Measurements from ENCODE around the gene C19orf25. TPM values are rescaled to one million over a fixed set of nuclear protein-coding genes. Genes with fewer than 3 reads are reported as not detected.

The C19orf25 gene
- polyA plus RNA-seq, 1 of the 3 experiments (the other 2 are of a cell fraction), result 25.3 TPM

DNA sequence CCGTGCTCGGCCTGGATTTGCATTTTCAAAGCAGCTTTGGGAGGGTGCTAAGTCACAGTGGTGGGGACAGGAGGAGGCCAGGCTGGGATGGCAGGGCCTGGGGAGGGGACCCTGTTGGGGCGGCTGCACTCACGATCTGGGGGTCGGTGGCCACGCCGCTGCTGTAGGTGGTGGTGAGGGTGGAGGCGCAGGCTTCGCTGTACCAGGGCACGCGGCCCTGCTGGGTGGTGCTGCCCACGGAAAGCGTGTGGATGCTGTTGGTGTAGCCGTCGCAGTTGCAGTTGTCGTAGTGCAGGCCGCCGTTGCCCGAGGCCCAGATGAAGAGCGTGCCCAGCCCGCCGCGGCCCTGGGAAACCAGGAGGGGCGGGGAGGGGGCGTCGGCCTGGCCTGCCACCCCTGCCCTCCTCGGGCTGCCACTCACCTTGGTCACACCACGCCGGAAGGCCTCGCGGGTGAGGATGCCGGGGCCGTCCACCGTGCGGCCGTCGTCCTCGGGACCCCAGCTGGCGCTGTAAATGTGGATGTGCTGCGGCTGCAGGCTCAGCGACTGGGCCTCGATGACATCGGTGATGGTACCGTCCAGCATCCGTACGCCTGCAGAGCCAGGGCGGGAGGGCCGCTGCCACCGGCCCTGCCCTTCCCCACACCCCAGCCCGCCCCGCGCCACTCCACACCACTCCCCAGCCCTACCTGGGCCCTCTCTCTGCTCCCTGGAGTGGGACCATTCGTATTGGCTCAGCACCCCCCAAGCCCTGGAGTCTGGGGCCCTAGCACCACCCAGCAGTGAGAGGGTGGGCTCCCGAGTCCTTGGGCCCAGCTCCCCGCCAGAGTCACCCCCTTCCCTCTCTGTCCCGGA, 7.9 kb upstream of the C19orf25 start:
- H3K9me3 ChIP-seq, result no peaks in the 10 kb centered on the region
- H3K9ac ChIP-seq, result no peak overlapping the region
- H3K27me3 ChIP-seq (ENCODE audit: insufficient read depth), result no peaks in the 10 kb centered on the region
- WGBS (ENCODE audit: low lambda C conversion rate), result 93% methylated on average over 42 of the region's 56 CpGs
- no peaks in the 10 kb centered on the region for H3K79me2 ChIP-seq (ENCODE audit: insufficient read depth)
- H2AFZ ChIP-seq (ENCODE audit: low read depth), result no peak overlapping the region
- H3F3A ChIP-seq (replicated peaks; ENCODE audit: insufficient read depth), result no peaks in the 10 kb centered on the region
- peaks cover 5 to 15% of the 10 kb centered on the region in 2 experiments; a peak in 2 of 4 replicates for H3K4me1 ChIP-seq (ENCODE audit: control insufficient read depth in 1 of 2, insufficient read depth in 2 of 2, low read depth in 1 of 2, low read length in 1 of 2)
- ChIA-PET CTCF (no interaction called here), POLR2A (no interaction called here)
- no peak overlapping the region for H3K27ac ChIP-seq (ENCODE audit: low read depth in 2 of 2, low read length in 1 of 2)
- TF ChIP-seq POLR2AphosphoS5 (IDR thresholded peaks at IDR 0.05; ENCODE audit: low read depth, low read length) (no peak), NFIC (IDR thresholded peaks at IDR 0.05; ENCODE audit: borderline replicate concordance) (no peak), MXI1 (IDR thresholded peaks at IDR 0.05; ENCODE audit: low read depth, low read length) (no peak), RFX5 (IDR thresholded peaks at IDR 0.05; ENCODE audit: low read length) (no peak), GABPA (IDR thresholded peaks at IDR 0.05; ENCODE audit: low read depth) (no peak), FOXJ3 (CRISPR knock-in tag; IDR thresholded peaks at IDR 0.05) (no peak), MAX (IDR thresholded peaks at IDR 0.05; ENCODE audit: low read depth) (no peak), RCOR1 (IDR thresholded peaks at IDR 0.05; ENCODE audit: low read length) (no peak), GATA2 (CRISPR knock-in tag; IDR thresholded peaks at IDR 0.05) (no peak)
- H3K4me2 ChIP-seq, result no peak overlapping the region
- H3K36me3 ChIP-seq (replicated peaks in 1 of 2; ENCODE audit: control insufficient read depth in 1 of 2, insufficient read depth in 2 of 2, low read length in 1 of 2), result no peaks in the 10 kb centered on the region
- H3K4me3 ChIP-seq (ENCODE audit: low read depth in 2 of 2, low read length in 1 of 2), result no peak overlapping the region
- DNase-seq, result no peak
- no peaks in the 10 kb centered on the region for H4K20me1 ChIP-seq (ENCODE audit: insufficient read depth)
- no peaks in the 10 kb centered on the region for H3K9me2 ChIP-seq

DNA sequence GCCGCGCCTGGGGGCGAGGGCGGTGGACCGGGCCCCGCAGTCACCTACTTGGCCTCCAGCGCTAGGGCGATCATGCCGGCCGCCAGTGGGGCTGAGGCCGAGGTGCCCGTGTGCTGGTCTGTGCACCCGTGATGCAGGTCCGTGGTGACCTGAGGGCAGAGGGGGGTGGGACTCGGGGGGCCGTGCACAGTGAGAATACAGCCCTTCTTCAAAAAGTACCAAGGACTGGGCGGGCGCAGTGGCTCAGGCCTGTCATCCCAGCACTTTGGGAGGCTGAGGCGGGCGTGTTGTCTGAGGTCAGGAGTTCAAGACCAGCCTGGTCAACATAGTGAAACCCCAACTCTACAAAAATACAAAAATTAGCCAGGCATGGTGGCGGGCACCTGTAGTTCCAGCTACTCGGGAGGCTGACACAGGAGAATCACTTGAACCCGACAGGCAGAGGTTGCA, 5.0 kb upstream of the C19orf25 start:
- H2AFZ ChIP-seq (ENCODE audit: low read depth), result no peak overlapping the region
- no peak for DNase-seq
- peaks cover 4% of the 10 kb centered on the region for H3F3A ChIP-seq (replicated peaks; ENCODE audit: insufficient read depth)
- 92% methylated on average over 22 of the region's 23 CpGs for WGBS (ENCODE audit: low lambda C conversion rate)
- H3K27me3 ChIP-seq (ENCODE audit: insufficient read depth), result no peaks in the 10 kb centered on the region
- no peaks in the 10 kb centered on the region for H3K9me3 ChIP-seq
- no peak overlapping the region for H3K4me3 ChIP-seq (ENCODE audit: low read depth in 2 of 2, low read length in 1 of 2)
- H3K4me2 ChIP-seq, result no peak overlapping the region
- no peaks in the 10 kb centered on the region for H3K9me2 ChIP-seq
- no peaks in the 10 kb centered on the region for H4K20me1 ChIP-seq (ENCODE audit: insufficient read depth)
- H3K27ac ChIP-seq (ENCODE audit: low read depth in 2 of 2, low read length in 1 of 2), result no peak overlapping the region
- no peak overlapping the region for H3K9ac ChIP-seq
- TF ChIP-seq JUND (IDR thresholded peaks at IDR 0.05) (no peak), NFIC (IDR thresholded peaks at IDR 0.05; ENCODE audit: borderline replicate concordance) (no peak), RCOR1 (IDR thresholded peaks at IDR 0.05; ENCODE audit: low read length) (no peak), CTCF (IDR thresholded peaks at IDR 0.05) (no peak), USF1 (IDR thresholded peaks at IDR 0.05; ENCODE audit: borderline replicate concordance, low read depth) (no peak), ELF1 (IDR thresholded peaks at IDR 0.05) (no peak), TAF1 (IDR thresholded peaks at IDR 0.05; ENCODE audit: borderline replicate concordance, low read depth, low read length) (no peak), POLR2AphosphoS5 (IDR thresholded peaks at IDR 0.05; ENCODE audit: low read depth, low read length) (no peak), REST (IDR thresholded peaks at IDR 0.05; ENCODE audit: low read depth, low read length) (no peak), TCF12 (IDR thresholded peaks at IDR 0.05) (no peak)
- TF ChIP-seq, protein P1, sequence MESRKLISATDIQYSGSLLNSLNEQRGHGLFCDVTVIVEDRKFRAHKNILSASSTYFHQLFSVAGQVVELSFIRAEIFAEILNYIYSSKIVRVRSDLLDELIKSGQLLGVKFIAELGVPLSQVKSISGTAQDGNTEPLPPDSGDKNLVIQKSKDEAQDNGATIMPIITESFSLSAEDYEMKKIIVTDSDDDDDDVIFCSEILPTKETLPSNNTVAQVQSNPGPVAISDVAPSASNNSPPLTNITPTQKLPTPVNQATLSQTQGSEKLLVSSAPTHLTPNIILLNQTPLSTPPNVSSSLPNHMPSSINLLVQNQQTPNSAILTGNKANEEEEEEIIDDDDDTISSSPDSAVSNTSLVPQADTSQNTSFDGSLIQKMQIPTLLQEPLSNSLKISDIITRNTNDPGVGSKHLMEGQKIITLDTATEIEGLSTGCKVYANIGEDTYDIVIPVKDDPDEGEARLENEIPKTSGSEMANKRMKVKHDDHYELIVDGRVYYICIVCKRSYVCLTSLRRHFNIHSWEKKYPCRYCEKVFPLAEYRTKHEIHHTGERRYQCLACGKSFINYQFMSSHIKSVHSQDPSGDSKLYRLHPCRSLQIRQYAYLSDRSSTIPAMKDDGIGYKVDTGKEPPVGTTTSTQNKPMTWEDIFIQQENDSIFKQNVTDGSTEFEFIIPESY (IDR thresholded peaks at IDR 0.05; ENCODE audit: borderline replicate concordance, low read depth), result no peak
- no peaks in the 10 kb centered on the region for H3K4me1 ChIP-seq (ENCODE audit: control insufficient read depth in 1 of 2, insufficient read depth in 2 of 2, low read depth in 1 of 2, low read length in 1 of 2)
- peaks cover under 1% of the 10 kb centered on the region; the same call in 1 of the 2 replicates for H3K79me2 ChIP-seq (ENCODE audit: insufficient read depth)
- H3K36me3 ChIP-seq (replicated peaks in 1 of 2; ENCODE audit: control insufficient read depth in 1 of 2, insufficient read depth in 2 of 2, low read length in 1 of 2), result no peaks in the 10 kb centered on the region
- ChIA-PET CTCF (no interaction called here), POLR2A (no interaction called here)

All from SK-N-SH (cell line).